Measurements from ENCODE around the gene CD47.

DNA sequence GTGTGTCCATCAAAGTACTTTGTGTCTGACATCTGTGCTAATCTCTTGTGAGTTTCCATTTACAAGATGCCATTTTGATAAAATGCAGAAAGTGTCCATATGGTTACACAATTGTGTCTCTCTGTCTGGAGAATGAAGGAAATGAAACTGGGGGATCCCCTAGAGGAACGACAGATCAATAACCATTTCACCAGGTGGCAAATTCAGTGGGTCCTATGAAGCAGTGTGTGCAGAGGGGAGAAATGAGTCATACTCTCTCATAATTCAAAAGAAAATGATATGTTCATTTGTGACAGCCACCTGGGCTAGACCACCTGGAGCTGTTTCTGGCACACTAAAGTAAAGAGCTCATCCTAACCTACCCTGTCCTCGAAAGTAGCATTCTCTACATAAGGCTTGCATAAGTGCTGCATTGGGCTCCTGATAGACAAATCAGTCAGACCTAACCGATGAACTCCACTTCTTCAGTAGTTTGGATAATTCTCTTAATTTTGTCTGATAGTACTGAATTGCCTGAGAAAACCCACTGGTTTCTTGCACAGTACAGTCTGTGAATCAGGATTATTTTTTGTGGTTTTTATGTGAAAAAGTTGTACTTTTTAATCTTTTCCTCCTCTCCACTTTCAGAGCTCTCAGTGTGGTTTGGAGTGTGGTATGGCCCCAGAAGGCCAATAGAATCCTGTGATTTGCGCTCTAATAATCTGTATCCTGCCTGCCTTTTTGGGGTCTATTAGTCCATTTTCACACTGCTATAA, 10.3 kb upstream of the CD47 start:
- TF ChIP-seq, protein P1, sequence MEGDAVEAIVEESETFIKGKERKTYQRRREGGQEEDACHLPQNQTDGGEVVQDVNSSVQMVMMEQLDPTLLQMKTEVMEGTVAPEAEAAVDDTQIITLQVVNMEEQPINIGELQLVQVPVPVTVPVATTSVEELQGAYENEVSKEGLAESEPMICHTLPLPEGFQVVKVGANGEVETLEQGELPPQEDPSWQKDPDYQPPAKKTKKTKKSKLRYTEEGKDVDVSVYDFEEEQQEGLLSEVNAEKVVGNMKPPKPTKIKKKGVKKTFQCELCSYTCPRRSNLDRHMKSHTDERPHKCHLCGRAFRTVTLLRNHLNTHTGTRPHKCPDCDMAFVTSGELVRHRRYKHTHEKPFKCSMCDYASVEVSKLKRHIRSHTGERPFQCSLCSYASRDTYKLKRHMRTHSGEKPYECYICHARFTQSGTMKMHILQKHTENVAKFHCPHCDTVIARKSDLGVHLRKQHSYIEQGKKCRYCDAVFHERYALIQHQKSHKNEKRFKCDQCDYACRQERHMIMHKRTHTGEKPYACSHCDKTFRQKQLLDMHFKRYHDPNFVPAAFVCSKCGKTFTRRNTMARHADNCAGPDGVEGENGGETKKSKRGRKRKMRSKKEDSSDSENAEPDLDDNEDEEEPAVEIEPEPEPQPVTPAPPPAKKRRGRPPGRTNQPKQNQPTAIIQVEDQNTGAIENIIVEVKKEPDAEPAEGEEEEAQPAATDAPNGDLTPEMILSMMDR (conservative IDR thresholded peaks at IDR 0.05; ENCODE audit: low read depth, low read length): no peak
- TF ChIP-seq EZH2 (IDR thresholded peaks at IDR 0.05; ENCODE audit: borderline replicate concordance, low read depth, low read length, poor library complexity, severe bottlenecking): no peak

All from A673 (cell line).